Calu3 (cell line): ENCODE results near the gene DST. TPM values are rescaled to one million over a fixed set of nuclear protein-coding genes. Genes with fewer than 3 reads are reported as not detected.

Source experiments
- BruUV-seq: library from RNA; stranded (reverse); fragments of 400-500 nt; replicated peaks from 2 replicates; lab custom pipeline; 2021; lab: Mats Ljungman, UMichigan
- CTCF ChIA-PET: fragments of 300-600 bp; sonication (Branson Sonifier 250); formaldehyde crosslinking; loops from one replicate; lab custom pipeline; 2022; ENCODE audit warnings: antibody characterized with exemption; lab: Charles Lee
- DNase-seq: peaks from one replicate; pipeline ENCODE4 v3.0.0; 2022
- H3K27ac Mint-ChIP-seq: one replicate; pipeline ENCODE4 v1.8.0; 2022; ENCODE audit warnings: mixed read lengths; ENCODE audit not compliant: unreplicated experiment
- H3K27me3 Mint-ChIP-seq: one replicate; pipeline ENCODE4 v1.8.0; 2022; ENCODE audit warnings: mixed read lengths; ENCODE audit not compliant: unreplicated experiment
- H3K36me3 Mint-ChIP-seq: one replicate; pipeline ENCODE4 v1.8.0; 2022; ENCODE audit warnings: mild to moderate bottlenecking, moderate library complexity, mixed read lengths; ENCODE audit not compliant: insufficient read depth, unreplicated experiment
- H3K4me1 Mint-ChIP-seq: one replicate; pipeline ENCODE4 v1.8.0; 2022; ENCODE audit warnings: mild to moderate bottlenecking, low read depth, mixed read lengths; ENCODE audit not compliant: unreplicated experiment
- H3K4me3 Mint-ChIP-seq: one replicate; pipeline ENCODE4 v1.8.0; 2022; ENCODE audit warnings: mild to moderate bottlenecking, low read depth, moderate library complexity, mixed read lengths; ENCODE audit not compliant: unreplicated experiment
- H3K9me3 Mint-ChIP-seq: one replicate; pipeline ENCODE4 v1.8.0; 2022; ENCODE audit warnings: low read depth, mixed read lengths; ENCODE audit not compliant: unreplicated experiment
- CTCF ChIP-seq: fragments of 200-600 bp; IDR thresholded peaks from one replicate; pipeline ENCODE4 v1.8.0; 2022; ENCODE audit warnings: antibody characterized with exemption; ENCODE audit not compliant: unreplicated experiment
- intact Hi-C: fragments of 100-400 bp; cut with micrococcal nuclease; formaldehyde crosslinking; loops from one replicate; pipeline ENCODE4 v1.10.0; 2022; ENCODE audit not compliant: unreplicated experiment
- total RNA-seq: library from RNA; stranded (reverse); gene quantifications from 2 replicates; pipeline ENCODE4 v1.2.3, GENCODE V29; 2022

DST gene
- total RNA-seq, 1 experiment from 2014 or later = 212 TPM

GRCh38 chr6:56520218-56520617 is 122.5 kb downstream of the DST start:
- intact Hi-C loops = no loop called here
- Mint-ChIP-seq H3K36me3 (peaks cover 7% of the 10 kb centered on the region), H3K27ac (no peak overlapping the region), H3K9me3 (no peaks in the 10 kb centered on the region), H3K27me3 (no peaks in the 10 kb centered on the region), H3K4me3 (no peak overlapping the region), H3K4me1 (no peaks in the 10 kb centered on the region)
- TF ChIP-seq CTCF = no peak
- no peak for DNase-seq
- CTCF ChIA-PET = no interaction called here
- BruUV-seq = no TSS peak

- intact Hi-C loops = no loop called here
- TF ChIP-seq CTCF = no peak
Measured at GRCh38 chr6:56518995-56519767, 123.5 kb downstream of the DST start.

GRCh38 chr6:56517155-56517745 is 125.4 kb downstream of the DST start:
- Mint-ChIP-seq H3K4me3 (no peak overlapping the region), H3K4me1 (peaks cover 8% of the 10 kb centered on the region)

More at GRCh38 chr6:56518995-56519767, 123.5 kb downstream of the DST start:
- DNase-seq = no peak
- Mint-ChIP-seq H3K27ac (no peak overlapping the region), H3K9me3 (no peaks in the 10 kb centered on the region), H3K27me3 (no peaks in the 10 kb centered on the region), H3K36me3 (peaks cover 7% of the 10 kb centered on the region), H3K4me1 (peaks cover 7% of the 10 kb centered on the region), H3K4me3 (no peak overlapping the region)
- BruUV-seq = no TSS peak
- CTCF ChIA-PET = no interaction called here

GRCh38 chr6:56516003-56516402 is 126.7 kb downstream of the DST start:
- H3K36me3 Mint-ChIP-seq = no peaks in the 10 kb centered on the region
- no TSS peak for BruUV-seq
- no peaks in the 10 kb centered on the region for H3K9me3 Mint-ChIP-seq
- no peak for TF ChIP-seq CTCF
- H3K27me3 Mint-ChIP-seq = no peaks in the 10 kb centered on the region
- CTCF ChIA-PET = no interaction called here
- H3K4me3 Mint-ChIP-seq = no peak overlapping the region
- intact Hi-C loops = no loop called here
- no peak overlapping the region for H3K27ac Mint-ChIP-seq
- DNase-seq = no peak
- H3K4me1 Mint-ChIP-seq = peaks cover 18% of the 10 kb centered on the region

More at GRCh38 chr6:56517155-56517745, 125.4 kb downstream of the DST start:
- intact Hi-C loops = no loop called here
- Mint-ChIP-seq H3K36me3 (peaks cover 7% of the 10 kb centered on the region), H3K27me3 (no peaks in the 10 kb centered on the region), H3K27ac (no peak overlapping the region), H3K9me3 (no peaks in the 10 kb centered on the region)
- CTCF ChIA-PET = no interaction called here
- BruUV-seq = no TSS peak
- no peak for DNase-seq
- TF ChIP-seq CTCF = no peak
